Stimulated activated naive B cell treated with anti-CD40 and anti-IgM and Interleukin-4, amounts not matched to agents 10 μg/mL and 1 μg/mL and 100 μg/mL, for 72 hours (primary cell): ENCODE data around the gene IQSEC1.

Experiments
- ATAC-seq, 2 donors: fragments of 150-1000 bp; cut with Tn5 transposase; replicated peaks; 2 replicates each; pipeline ENCODE4 v1.10.0; 2021; ENCODE audit warnings: moderate library complexity in 1 of 2
- DNase-seq: peaks from one replicate; pipeline ENCODE4 v3.0.0; 2021
- H3K27ac Mint-ChIP-seq: one replicate; pipeline ENCODE4 v1.8.0; 2022; ENCODE audit warnings: mild to moderate bottlenecking, mixed read lengths
- H3K27me3 Mint-ChIP-seq, 2 donors: one replicate each; pipeline ENCODE4 v1.8.0; 2022; ENCODE audit warnings: mixed read lengths in 2 of 2
- H3K36me3 Mint-ChIP-seq, 2 donors: one replicate each; pipeline ENCODE4 v1.8.0; 2022; ENCODE audit warnings: mixed read lengths in 2 of 2, mild to moderate bottlenecking in 1 of 2
- H3K4me1 Mint-ChIP-seq, 2 donors: one replicate each; pipeline ENCODE4 v1.8.0; 2022; ENCODE audit warnings: mixed read lengths in 2 of 2, mild to moderate bottlenecking in 1 of 2
- H3K4me3 Mint-ChIP-seq, 2 donors: one replicate each; pipeline ENCODE4 v1.8.0; 2022; ENCODE audit warnings: mild to moderate bottlenecking in 2 of 2, mixed read lengths in 2 of 2, moderate library complexity in 1 of 2
- H3K9me3 Mint-ChIP-seq, 2 donors: one replicate each; pipeline ENCODE4 v1.8.0; 2022; ENCODE audit warnings: mixed read lengths in 2 of 2, mild to moderate bottlenecking in 1 of 2

Gene IQSEC1

GRCh38 chr3:13039213-13039896, 33.9 kb downstream of the IQSEC1 start:
- no peak overlapping the region for H3K4me3 Mint-ChIP-seq
- peaks cover 40 to 42% of the 10 kb centered on the region in 2 donors for H3K4me1 Mint-ChIP-seq
- no peaks in the 10 kb centered on the region for H3K27me3 Mint-ChIP-seq
- ATAC-seq (no peak), DNase-seq (no peak)
- no peak overlapping the region for H3K27ac Mint-ChIP-seq
- H3K36me3 Mint-ChIP-seq, result peaks cover 9 to 18% of the 10 kb centered on the region in 2 donors
- H3K9me3 Mint-ChIP-seq, result no peaks in the 10 kb centered on the region

GRCh38 chr3:13037458-13038117, 35.6 kb downstream of the IQSEC1 start:
- Mint-ChIP-seq H3K27ac (no peak overlapping the region), H3K27me3 (no peaks in the 10 kb centered on the region), H3K4me3 (no peak overlapping the region), H3K4me1 (peaks cover 36 to 42% of the 10 kb centered on the region in 2 donors), H3K36me3 (peaks cover 9 to 18% of the 10 kb centered on the region in 2 donors), H3K9me3 (no peaks in the 10 kb centered on the region)
- DNase-seq (no peak), ATAC-seq (no peak)

DNA sequence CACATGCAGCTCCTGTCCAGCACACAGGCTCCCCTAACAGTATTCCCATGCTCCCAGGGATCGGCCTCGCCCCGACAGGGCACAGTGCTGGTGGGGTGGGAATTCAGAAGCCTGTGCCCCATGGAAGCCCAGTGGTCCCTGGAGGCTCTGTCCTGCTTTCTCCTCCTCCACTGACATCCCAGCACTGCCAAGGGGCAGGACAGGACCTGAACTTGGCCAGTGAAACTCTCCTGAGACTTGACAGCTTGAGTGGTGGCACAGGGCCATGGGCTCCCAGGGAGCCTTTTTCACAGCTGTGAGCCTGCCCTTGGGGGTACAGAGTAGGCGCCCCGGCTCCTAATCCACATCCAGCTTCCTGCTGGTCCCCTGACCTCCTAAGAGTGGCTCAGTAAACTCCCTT, 38.4 kb downstream of the IQSEC1 start:
- Mint-ChIP-seq H3K9me3 (no peaks in the 10 kb centered on the region), H3K36me3 (peaks cover 9 to 12% of the 10 kb centered on the region in 2 donors), H3K4me1 (peaks cover 20 to 24% of the 10 kb centered on the region in 2 donors), H3K27ac (no peak overlapping the region), H3K27me3 (no peaks in the 10 kb centered on the region), H3K4me3 (no peak overlapping the region)
- ATAC-seq (no peak), DNase-seq (no peak)

- no peak overlapping the region for H3K4me3 Mint-ChIP-seq
- peaks cover 9 to 12% of the 10 kb centered on the region in 2 donors for H3K36me3 Mint-ChIP-seq
- H3K4me1 Mint-ChIP-seq, result peaks cover 18 to 21% of the 10 kb centered on the region in 2 donors
- H3K9me3 Mint-ChIP-seq, result no peaks in the 10 kb centered on the region
- DNase-seq (no peak), ATAC-seq (no peak)
- H3K27ac Mint-ChIP-seq, result peak overlapping the region; percentile 42
- no peaks in the 10 kb centered on the region for H3K27me3 Mint-ChIP-seq
These were observed 39.0 kb downstream of the IQSEC1 start for GRCh38 chr3:13034109-13034800.

DNA sequence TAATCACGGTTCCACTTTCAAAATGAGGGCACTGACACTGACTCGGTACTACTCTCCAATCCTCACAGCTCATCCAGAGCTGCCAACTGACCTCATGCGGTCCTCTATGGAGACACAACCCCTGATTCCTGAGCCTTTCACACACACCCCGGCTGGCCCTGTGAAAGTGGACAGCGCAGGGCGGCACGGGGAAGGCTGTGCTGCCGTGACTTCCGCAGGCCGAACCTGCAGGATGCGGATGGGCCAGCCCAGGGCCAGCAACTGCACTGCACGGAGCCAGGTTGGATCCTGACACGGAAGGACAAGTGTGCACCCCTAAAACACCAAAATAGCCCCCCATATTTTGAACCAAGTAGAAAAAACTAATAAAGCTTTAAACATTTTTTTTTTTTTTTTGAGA, 41.0 kb downstream of the IQSEC1 start:
- H3K27me3 Mint-ChIP-seq, result no peaks in the 10 kb centered on the region
- no peak for DNase-seq
- no peak overlapping the region for H3K4me3 Mint-ChIP-seq
- peaks cover 9 to 12% of the 10 kb centered on the region in 2 donors for H3K36me3 Mint-ChIP-seq
- H3K4me1 Mint-ChIP-seq, result peaks cover 25 to 29% of the 10 kb centered on the region in 2 donors
- H3K9me3 Mint-ChIP-seq, result no peaks in the 10 kb centered on the region
- no peak overlapping the region for H3K27ac Mint-ChIP-seq
- ATAC-seq, result no peak

- Mint-ChIP-seq H3K4me1 (peaks cover 30 to 31% of the 10 kb centered on the region in 2 donors), H3K27ac (no peak overlapping the region)
These were observed 41.6 kb downstream of the IQSEC1 start for GRCh38 chr3:13031621-13032020.

DNA sequence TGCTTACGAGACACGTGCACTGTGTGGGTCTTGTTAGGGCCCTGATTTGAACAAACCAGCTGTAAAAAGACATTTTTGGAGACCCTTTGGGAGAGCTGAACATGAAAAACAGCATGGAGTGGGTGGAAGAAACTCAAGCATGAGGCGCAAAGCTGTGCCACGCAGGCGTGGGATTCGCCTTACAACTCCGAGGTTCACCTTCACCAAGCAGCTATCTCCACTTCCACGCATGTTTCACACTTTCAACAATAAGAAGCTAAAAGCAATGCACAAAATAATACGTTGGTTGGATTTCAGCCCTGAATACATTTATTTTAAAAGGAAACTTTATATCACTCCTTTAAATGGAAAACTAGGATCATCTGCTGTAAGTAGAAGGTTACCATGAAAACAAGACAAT, 42.5 kb downstream of the IQSEC1 start:
- H3K4me3 Mint-ChIP-seq, result no peak overlapping the region

More at GRCh38 chr3:13031621-13032020, 41.6 kb downstream of the IQSEC1 start:
- DNase-seq (no peak), ATAC-seq (no peak)
- H3K9me3 Mint-ChIP-seq, result no peaks in the 10 kb centered on the region
- H3K36me3 Mint-ChIP-seq, result peaks cover 9 to 12% of the 10 kb centered on the region in 2 donors
- no peak overlapping the region for H3K4me3 Mint-ChIP-seq
- H3K27me3 Mint-ChIP-seq, result no peaks in the 10 kb centered on the region

GRCh38 chr3:13028010-13028821, 45.0 kb downstream of the IQSEC1 start:
- H3K36me3 Mint-ChIP-seq, result peaks cover 2 to 6% of the 10 kb centered on the region in 2 donors
- no peak overlapping the region for H3K4me3 Mint-ChIP-seq
- H3K9me3 Mint-ChIP-seq, result peaks cover 4 to 9% of the 10 kb centered on the region in 2 donors
- DNase-seq (no peak), ATAC-seq (no peak)
- no peak overlapping the region for H3K27ac Mint-ChIP-seq
- H3K27me3 Mint-ChIP-seq, result no peaks in the 10 kb centered on the region
- peaks cover 49 to 53% of the 10 kb centered on the region in 2 donors for H3K4me1 Mint-ChIP-seq

More for the DNA sequence above, 42.5 kb downstream of the IQSEC1 start:
- no peak for DNase-seq
- H3K27ac Mint-ChIP-seq, result no peak overlapping the region
- ATAC-seq, result no peak
- H3K36me3 Mint-ChIP-seq, result peaks cover 8 to 9% of the 10 kb centered on the region in 2 donors
- H3K4me1 Mint-ChIP-seq, result peaks cover 36 to 37% of the 10 kb centered on the region in 2 donors
- no peaks in the 10 kb centered on the region for H3K27me3 Mint-ChIP-seq
- no peaks in the 10 kb centered on the region for H3K9me3 Mint-ChIP-seq

GRCh38 chr3:13027154-13027553, 46.1 kb downstream of the IQSEC1 start:
- Mint-ChIP-seq H3K4me1 (peaks cover 53 to 64% of the 10 kb centered on the region in 2 donors), H3K27me3 (no peaks in the 10 kb centered on the region), H3K36me3 (peaks cover 2 to 7% of the 10 kb centered on the region in 2 donors), H3K27ac (no peak overlapping the region), H3K4me3 (no peak overlapping the region), H3K9me3 (peaks cover 4 to 9% of the 10 kb centered on the region in 2 donors)
- no peak for DNase-seq
- no peak for ATAC-seq

GRCh38 chr3:13026534-13026933, 46.7 kb downstream of the IQSEC1 start:
- Mint-ChIP-seq H3K4me1 (peaks cover 53 to 70% of the 10 kb centered on the region in 2 donors), H3K27me3 (no peaks in the 10 kb centered on the region), H3K27ac (peak overlapping the region; percentile 39), H3K9me3 (peaks cover 4 to 9% of the 10 kb centered on the region in 2 donors), H3K4me3 (no peak overlapping the region), H3K36me3 (peaks cover 4 to 13% of the 10 kb centered on the region in 2 donors)
- ATAC-seq (no peak), DNase-seq (no peak)

GRCh38 chr3:13025778-13026518, 47.3 kb downstream of the IQSEC1 start:
- peaks cover 53 to 76% of the 10 kb centered on the region in 2 donors for H3K4me1 Mint-ChIP-seq
- H3K9me3 Mint-ChIP-seq, result peaks cover 4 to 9% of the 10 kb centered on the region in 2 donors
- H3K36me3 Mint-ChIP-seq, result peaks cover 4 to 13% of the 10 kb centered on the region in 2 donors

GRCh38 chr3:13025090-13025489, 48.1 kb downstream of the IQSEC1 start:
- Mint-ChIP-seq H3K4me1 (peaks cover 56 to 84% of the 10 kb centered on the region in 2 donors), H3K27ac (peak overlapping the region; percentile 15), H3K4me3 (no peak overlapping the region), H3K27me3 (no peaks in the 10 kb centered on the region), H3K36me3 (peaks cover 7 to 18% of the 10 kb centered on the region in 2 donors), H3K9me3 (peaks cover 4 to 9% of the 10 kb centered on the region in 2 donors)
- ATAC-seq, result no peak
- DNase-seq, result no peak

More at GRCh38 chr3:13025778-13026518, 47.3 kb downstream of the IQSEC1 start:
- no peak for DNase-seq
- Mint-ChIP-seq H3K4me3 (no peak overlapping the region), H3K27ac (peak overlapping the region; percentile 20), H3K27me3 (no peaks in the 10 kb centered on the region)
- ATAC-seq, result no peak

- Mint-ChIP-seq H3K27ac (peak overlapping the region; percentile 15), H3K4me1 (peaks cover 56 to 88% of the 10 kb centered on the region in 2 donors), H3K4me3 (peak overlapping the region in 1 of 2 donors; percentile 25), H3K36me3 (peaks cover 7 to 18% of the 10 kb centered on the region in 2 donors), H3K9me3 (peaks cover 4 to 9% of the 10 kb centered on the region in 2 donors), H3K27me3 (no peaks in the 10 kb centered on the region)
- no peak for DNase-seq
- ATAC-seq, result no peak
These were observed 48.5 kb downstream of the IQSEC1 start for GRCh38 chr3:13024765-13025065.
